Esophagus (tissue), 2 donors: Measurements from ENCODE around the gene FMR1. TPM values are rescaled to one million over a fixed set of nuclear protein-coding genes. Genes with fewer than 3 reads are reported as not detected.

ENCODE experiments used
- H3K27ac ChIP-seq, 2 donors: one replicate each; pipeline ENCODE4 v1.5.1; 2013; ENCODE audit warnings: low read depth in 2 of 2, mild to moderate bottlenecking in 2 of 2, inconsistent platforms in 1 of 2, low read length in 1 of 2, moderate library complexity in 1 of 2
- H3K27me3 ChIP-seq, 2 donors: one replicate each; pipeline ENCODE4 v1.6.1; 2013; ENCODE audit warnings: low read length in 2 of 2, control low read depth in 1 of 2, mild to moderate bottlenecking in 1 of 2; ENCODE audit not compliant: insufficient read depth in 2 of 2, control insufficient read depth in 1 of 2
- H3K36me3 ChIP-seq, 2 donors: one replicate each; pipeline ENCODE4 v1.6.1; 2013; ENCODE audit warnings: low read length in 1 of 2; ENCODE audit not compliant: control insufficient read depth in 2 of 2, insufficient read depth in 2 of 2
- H3K4me1 ChIP-seq, 2 donors: one replicate each; pipeline ENCODE4 v1.6.1; 2013; ENCODE audit warnings: low read length in 1 of 2; ENCODE audit not compliant: control insufficient read depth in 2 of 2, insufficient read depth in 2 of 2
- H3K4me3 ChIP-seq, 2 donors: one replicate each; pipeline ENCODE4 v1.5.1; 2013; ENCODE audit warnings: low read length in 2 of 2, mild to moderate bottlenecking in 2 of 2, low read depth in 1 of 2, moderate library complexity in 1 of 2
- H3K9me3 ChIP-seq, 2 donors: one replicate each; pipeline ENCODE4 v1.6.1; 2013; ENCODE audit warnings: mild to moderate bottlenecking in 2 of 2, low read depth in 1 of 2, low read length in 1 of 2, moderate library complexity in 1 of 2; ENCODE audit not compliant: control insufficient read depth in 2 of 2, insufficient read depth in 1 of 2
- WGBS, 2 donors: extraction: QIAGEN DNeasy Blood & Tissue Kit; methylation state at CpG; one replicate each; pipeline ENCODE4 v1.1.7; 2013; 5-methylcytosine and 5-hydroxymethylcytosine counted together
- polyA plus RNA-seq, 2 donors: library from polyadenylated mRNA; stranded (reverse); fragments of 200-250 nt; gene quantifications; one replicate each; pipeline ENCODE4 v1.2.3, GENCODE V29; 2013
- donor health status: healthy with polysubstance abuse.
- donor health status: Bipolar disorder and iron deficiency.

The FMR1 gene
- polyA plus RNA-seq, 2 donors = 12.7 to 18.5 TPM

DNA sequence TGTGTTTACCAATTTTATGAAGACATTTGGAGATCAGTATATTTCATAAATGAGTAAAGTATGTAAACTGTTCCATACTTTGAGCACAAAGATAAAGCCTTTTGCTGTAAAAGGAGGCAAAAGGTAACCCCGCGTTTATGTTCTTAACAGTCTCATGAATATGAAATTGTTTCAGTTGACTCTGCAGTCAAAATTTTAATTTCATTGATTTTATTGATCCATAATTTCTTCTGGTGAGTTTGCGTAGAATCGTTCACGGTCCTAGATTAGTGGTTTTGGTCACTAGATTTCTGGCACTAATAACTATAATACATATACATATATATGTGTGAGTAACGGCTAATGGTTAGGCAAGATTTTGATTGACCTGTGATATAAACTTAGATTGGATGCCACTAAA, 1.9 kb downstream of the FMR1 start:
- 51 to 65% methylated on average over 6 of the region's 6 CpGs for WGBS, 2 donors
- H3K36me3 ChIP-seq = no peaks in the 10 kb centered on the region
- peak overlapping the region in 1 of 2 donors; percentile 62 for H3K4me3 ChIP-seq
- no peaks in the 10 kb centered on the region for H3K27me3 ChIP-seq
- H3K9me3 ChIP-seq = no peaks in the 10 kb centered on the region
- H3K27ac ChIP-seq = no peak overlapping the region
- H3K4me1 ChIP-seq = no peaks in the 10 kb centered on the region

DNA sequence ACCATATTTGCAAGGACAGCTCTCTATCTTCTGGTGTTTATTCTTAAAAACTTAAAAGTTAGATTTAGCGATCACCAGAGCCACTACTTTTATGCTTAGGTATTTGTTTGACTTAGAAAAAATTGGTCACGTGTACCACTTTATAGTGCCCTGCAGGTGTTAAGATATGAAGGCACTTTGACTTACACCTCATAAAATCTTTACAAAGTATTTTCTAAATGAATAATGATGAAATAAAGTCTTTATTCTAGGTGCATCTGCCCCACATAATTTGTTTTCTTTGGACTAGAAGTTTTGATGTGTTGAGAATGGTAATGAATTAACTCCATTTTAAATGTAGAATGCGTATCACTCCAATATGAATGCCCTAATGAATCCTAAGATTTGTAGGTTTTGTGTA, 2.9 kb downstream of the FMR1 start:
- H3K9me3 ChIP-seq = no peaks in the 10 kb centered on the region
- 59 to 61% methylated on average over 3 of the region's 3 CpGs for WGBS, 2 donors
- H3K4me1 ChIP-seq = no peaks in the 10 kb centered on the region
- no peaks in the 10 kb centered on the region for H3K36me3 ChIP-seq
- no peaks in the 10 kb centered on the region for H3K27me3 ChIP-seq
- no peak overlapping the region for H3K4me3 ChIP-seq
- no peak overlapping the region for H3K27ac ChIP-seq

DNA sequence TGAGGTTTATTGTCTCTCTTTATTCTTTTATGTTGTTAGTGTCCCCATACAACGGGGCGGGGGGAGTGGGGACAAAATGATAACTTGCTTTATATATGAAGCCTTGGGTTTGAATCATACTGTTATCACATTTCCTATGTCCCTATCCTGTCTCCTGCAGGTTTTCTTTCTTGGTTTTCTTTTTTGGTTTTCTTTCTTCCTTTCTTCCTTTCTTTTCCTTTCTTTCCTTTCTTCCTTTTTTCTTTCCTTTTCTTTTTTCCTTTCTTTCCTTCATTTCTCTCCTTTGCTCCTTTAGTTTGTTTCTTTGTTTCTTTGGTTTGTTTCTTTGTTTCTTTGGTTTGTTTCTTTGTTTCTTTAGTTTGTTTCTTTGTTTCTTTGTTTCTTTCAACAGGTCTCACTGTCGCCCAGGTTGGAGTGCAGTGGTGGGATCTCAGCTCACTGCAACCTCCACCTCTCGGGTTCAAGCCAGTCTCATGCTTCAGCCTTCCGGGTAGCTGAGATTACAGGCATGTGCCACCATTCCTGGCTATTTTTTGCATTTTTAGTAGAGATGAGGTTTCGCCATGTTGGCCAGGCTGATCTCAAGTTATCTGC, 4.8 kb downstream of the FMR1 start:
- Histone ChIP-seq H3K36me3 (no peaks in the 10 kb centered on the region), H3K4me1 (no peaks in the 10 kb centered on the region), H3K9me3 (no peaks in the 10 kb centered on the region), H3K4me3 (no peak overlapping the region), H3K27me3 (no peaks in the 10 kb centered on the region), H3K27ac (no peak overlapping the region)
- 75 to 89% methylated on average over 6 of the region's 6 CpGs for WGBS, 2 donors

DNA sequence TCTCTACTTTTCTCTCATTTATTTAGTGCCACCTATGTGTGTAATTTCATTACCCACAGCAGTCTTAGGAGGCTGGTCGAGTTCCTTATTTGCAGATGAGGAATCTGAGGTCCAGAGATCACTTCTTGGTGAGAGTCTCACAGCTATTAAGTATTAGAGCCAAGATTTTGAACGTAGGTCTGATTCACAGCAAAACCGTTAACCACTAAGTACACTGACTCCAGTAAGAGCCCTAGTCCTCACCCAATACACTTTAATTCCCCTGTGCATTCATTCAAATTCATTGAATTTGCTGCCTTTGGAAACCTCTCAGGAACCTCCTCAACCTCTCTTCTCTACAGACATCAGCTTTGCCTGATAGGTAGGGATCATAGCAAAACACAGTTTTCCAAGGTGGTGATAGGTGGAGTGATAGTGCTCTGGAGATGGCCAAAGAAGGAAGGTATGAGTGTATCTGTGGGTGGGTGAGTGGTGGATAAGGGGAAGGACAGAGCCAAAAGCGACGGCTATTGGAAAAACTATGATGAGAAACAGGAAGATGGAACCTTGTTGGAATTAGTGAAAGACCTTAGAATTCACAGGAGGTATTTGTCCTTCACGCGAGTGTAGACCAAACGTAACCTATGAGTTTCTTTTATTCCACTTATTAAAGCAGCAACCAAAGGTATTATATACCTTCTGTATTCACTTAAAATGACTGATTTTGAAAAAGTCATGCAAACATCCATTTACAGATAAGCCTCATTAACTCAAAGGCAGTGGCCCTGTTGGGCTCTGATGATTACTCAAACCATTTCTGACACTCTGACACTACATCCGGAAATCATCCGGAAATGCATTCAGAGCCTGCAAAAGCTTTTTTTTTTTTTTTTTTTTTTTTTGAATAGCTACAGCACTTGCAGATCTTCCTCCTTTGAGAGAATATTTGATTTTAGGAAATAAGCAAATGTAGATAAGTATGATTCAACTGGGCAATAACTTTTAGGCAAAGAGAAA, 6.3 kb downstream of the FMR1 start:
- Histone ChIP-seq H3K27ac (no peak overlapping the region), H3K9me3 (no peaks in the 10 kb centered on the region), H3K4me3 (no peak overlapping the region), H3K4me1 (no peaks in the 10 kb centered on the region), H3K36me3 (no peaks in the 10 kb centered on the region), H3K27me3 (no peaks in the 10 kb centered on the region)
- WGBS, 2 donors = 61 to 63% methylated on average over 10 of the region's 10 CpGs

DNA sequence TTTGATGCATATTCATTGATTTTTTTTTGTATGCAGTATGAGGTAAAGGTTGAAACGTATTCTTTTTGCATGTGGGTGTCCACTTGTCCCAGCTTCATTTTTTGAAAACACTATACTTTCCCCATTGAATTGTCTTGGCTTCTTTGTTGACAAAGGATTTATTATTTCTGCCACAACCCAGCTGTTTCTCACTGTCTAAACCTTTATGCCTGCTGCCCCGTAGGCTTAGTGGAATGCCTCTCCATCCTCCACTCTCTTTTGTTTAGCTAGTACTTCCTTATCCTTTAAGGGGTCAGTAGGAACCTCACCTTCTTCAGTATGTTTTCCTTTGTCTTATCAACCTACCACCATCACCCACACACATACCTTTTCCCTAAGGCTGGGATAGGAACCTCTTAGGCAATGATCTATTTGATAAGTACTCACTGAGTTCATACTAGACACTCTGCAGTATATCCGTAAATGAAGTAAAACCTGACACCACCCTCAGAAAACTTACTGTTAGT, 8.5 kb downstream of the FMR1 start:
- no peaks in the 10 kb centered on the region for H3K36me3 ChIP-seq
- WGBS, 2 donors = 67 to 71% methylated on average over 3 of the region's 3 CpGs
- H3K9me3 ChIP-seq = no peaks in the 10 kb centered on the region

DNA sequence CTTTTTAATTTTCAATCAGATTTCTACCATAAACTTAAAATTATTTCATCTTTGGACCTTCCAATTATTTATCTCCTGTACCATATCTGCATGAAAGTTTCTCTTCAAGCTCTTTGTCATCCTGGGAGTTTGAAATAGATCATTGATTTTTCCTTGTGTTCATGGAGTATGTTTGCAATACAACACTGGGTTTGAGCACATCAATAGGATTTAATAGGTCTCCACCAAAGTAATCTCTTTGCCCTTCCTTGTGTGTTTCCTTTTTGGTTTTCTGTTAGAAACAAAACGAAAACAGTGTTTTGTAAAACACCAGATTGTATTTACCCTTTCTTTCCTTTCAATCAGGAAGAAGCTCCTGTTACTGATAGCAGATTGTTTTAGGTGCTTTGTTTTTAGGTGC, 11.9 kb downstream of the FMR1 start:
- Histone ChIP-seq H3K4me1 (no peaks in the 10 kb centered on the region), H3K27me3 (no peaks in the 10 kb centered on the region), H3K4me3 (no peak overlapping the region), H3K27ac (no peak overlapping the region), H3K9me3 (no peaks in the 10 kb centered on the region), H3K36me3 (no peaks in the 10 kb centered on the region)
- WGBS, 2 donors = 61 to 63% methylated on average over 1 of the region's 1 CpG

More for the DNA sequence above, 8.5 kb downstream of the FMR1 start:
- H3K27me3 ChIP-seq = no peaks in the 10 kb centered on the region
- no peak overlapping the region for H3K4me3 ChIP-seq
- H3K27ac ChIP-seq = no peak overlapping the region
- no peaks in the 10 kb centered on the region for H3K4me1 ChIP-seq

DNA sequence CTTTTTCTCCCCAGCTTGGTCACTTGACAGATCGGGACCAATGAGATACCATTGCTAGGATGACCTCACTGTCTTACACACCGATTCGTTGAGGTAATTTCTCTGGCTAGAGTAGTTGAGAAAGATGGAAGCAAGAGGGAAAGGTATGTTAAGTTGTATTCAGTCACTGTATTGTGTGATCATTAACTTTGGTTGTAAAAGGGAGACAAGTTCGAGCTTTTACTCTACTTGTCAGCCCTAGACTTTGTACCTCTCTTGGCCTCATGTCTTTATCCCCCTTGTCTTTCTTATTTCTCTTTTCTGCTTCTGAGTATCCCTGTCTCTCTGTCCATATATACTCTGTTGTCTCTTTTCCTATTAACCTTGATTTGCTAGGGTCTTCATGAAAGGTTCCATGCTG, 15.5 kb downstream of the FMR1 start:
- Histone ChIP-seq H3K9me3 (no peaks in the 10 kb centered on the region), H3K27ac (no peak overlapping the region), H3K4me1 (no peaks in the 10 kb centered on the region), H3K4me3 (no peak overlapping the region), H3K27me3 (no peaks in the 10 kb centered on the region), H3K36me3 (no peaks in the 10 kb centered on the region)
- 91 to 97% methylated on average over 4 of the region's 4 CpGs for WGBS, 2 donors

DNA sequence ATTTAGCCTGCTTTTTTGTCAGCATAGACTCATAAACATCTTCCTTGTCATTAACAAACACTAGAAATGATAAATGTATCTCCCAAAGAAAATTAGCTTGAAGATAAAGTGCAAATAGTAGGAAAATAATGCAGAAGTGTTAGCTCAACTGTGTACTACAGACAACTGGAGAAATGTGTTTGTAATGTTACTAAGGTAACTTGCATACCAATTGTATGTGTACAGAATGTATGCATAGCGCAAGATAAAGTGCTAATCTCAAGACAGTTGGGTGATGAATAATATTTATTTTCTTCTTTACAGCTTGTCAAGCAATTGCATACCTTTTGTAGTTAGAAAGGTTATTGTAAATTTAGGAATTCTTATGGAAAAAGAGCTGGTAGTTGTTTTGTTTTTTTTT, 22.1 kb downstream of the FMR1 start:
- no peaks in the 10 kb centered on the region for H3K9me3 ChIP-seq
- H3K27me3 ChIP-seq = no peaks in the 10 kb centered on the region
- no peaks in the 10 kb centered on the region for H3K4me1 ChIP-seq
- no peaks in the 10 kb centered on the region for H3K36me3 ChIP-seq
- WGBS, 2 donors = 88 to 93% methylated on average over 1 of the region's 1 CpG
- no peak overlapping the region for H3K4me3 ChIP-seq
- no peak overlapping the region for H3K27ac ChIP-seq

DNA sequence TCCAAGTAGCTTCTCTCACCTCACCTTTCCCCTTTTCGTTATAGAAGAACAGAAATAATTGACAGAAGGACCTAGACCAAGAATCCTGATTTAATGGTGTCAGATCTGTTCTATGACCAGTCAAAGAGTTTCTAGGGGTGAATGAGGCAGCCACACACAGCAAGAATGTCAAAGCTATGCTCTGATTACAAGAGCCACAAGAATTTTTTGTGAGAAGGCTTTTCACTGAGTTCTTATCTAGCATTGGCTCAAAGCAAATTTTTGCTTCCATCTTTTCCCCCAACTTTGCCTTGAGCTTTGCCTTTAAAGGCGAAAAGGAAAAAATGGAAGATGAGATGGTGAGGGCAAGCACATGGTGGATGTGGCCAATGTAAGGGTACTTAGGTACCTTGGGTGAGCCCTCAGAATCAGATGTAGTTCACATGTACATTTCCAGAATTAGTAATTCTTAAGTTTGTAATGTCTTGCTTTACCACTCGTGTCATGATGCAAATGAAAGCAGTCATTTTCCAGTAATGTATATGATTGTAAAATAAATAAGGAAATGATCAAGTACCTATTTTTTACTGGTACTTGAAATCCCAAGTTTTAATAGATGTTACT, 23.5 kb downstream of the FMR1 start:
- whole genome bisulfite sequencing, 2 donors = 71 to 94% methylated on average over 3 of the region's 3 CpGs
- H3K36me3 ChIP-seq = no peaks in the 10 kb centered on the region

More for the DNA sequence above, 23.5 kb downstream of the FMR1 start:
- Histone ChIP-seq H3K4me3 (no peak overlapping the region), H3K4me1 (no peaks in the 10 kb centered on the region), H3K27me3 (no peaks in the 10 kb centered on the region), H3K27ac (no peak overlapping the region), H3K9me3 (no peaks in the 10 kb centered on the region)
